ENCODE measurements around the gene RAPGEF6.

DNA sequence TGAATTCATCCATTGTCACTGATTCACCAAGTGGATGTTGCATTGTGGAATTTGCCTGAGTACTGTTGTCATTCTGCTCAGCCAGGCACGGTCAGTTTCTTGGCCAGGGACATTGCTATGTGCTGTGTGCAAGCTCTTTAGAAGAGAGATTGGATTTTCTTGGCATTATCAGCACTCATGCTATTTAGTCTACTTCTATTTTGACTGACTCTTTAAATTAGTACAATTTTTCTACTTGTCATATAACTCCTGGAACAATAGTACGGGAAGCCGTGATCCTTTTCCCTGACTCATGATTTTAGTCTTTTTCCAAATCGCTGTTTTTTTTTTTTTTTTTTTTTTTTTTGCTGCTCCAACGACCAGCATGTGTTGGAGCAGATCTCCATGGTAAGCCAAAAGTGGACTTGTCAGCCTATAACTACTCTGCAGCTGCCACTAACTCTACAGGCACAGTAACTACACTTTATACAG lies 241.5 kb downstream of the RAPGEF6 start:
- TF ChIP-seq CTCF (IDR thresholded peaks at IDR 0.05) (no peak), POLR2A (IDR thresholded peaks at IDR 0.05) (no peak)

Data from heart left ventricle (tissue), 13 donors.